ENCODE data around the gene NDST4.

The NDST4 gene

DNA sequence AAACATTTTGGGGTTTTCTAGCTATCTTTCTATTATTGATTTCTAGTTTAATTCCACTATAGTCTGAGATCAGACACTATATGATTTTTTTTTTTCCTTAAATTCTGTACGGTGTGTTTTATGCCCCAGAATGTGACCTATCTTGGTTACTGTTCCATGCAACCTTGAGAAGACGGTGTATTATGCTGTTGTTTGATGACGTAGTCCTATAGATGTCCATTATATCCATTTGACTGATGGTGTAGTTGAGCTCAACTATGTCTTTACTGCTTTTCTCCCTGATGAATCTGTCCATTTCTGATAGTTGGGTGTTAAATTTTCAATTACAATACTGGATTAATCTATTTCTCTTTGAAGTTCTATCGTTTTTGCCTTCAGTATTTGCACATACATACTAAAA lies 212.5 kb downstream of the NDST4 start:
- no peak for DNase-seq

DNA sequence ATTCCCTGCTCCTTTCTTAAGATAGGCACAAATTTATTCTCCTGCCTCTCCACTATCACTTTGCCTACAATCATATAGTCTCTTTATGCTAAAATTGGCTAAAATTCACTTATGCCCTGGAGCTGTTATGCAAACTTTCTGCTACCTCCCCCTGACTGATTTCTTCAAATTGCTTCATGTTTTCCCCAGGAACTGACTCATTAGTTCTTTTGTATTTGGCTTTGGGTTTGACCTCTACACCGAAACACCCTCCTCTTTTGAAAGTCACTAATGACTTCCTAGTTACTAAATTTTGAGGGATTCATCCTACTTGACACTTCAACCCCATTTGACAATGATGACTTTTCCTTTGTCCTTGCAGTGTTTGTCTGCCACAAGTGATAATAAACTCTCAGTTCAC lies 222.6 kb downstream of the NDST4 start:
- peak; percentile 21 for DNase-seq

DNA sequence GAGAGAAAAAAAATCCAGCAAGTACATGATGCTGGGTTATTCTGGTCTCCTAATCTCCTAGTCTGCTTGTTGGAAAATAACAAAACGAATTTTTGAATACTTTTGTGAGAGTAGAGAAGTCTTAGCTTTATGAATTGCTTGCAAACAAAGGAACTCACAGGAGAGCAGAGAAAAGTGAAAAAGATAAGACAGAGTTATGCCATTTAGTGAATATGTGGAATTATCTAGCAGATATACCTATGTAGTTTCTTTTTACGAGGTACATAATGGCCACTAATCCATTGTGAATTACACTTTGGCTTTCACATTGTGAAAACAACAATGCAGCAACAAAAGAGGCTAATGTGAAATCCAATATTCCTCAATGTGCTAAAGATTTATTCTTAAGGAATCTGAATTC lies 226.7 kb downstream of the NDST4 start:
- DNase-seq, result no peak

DNA sequence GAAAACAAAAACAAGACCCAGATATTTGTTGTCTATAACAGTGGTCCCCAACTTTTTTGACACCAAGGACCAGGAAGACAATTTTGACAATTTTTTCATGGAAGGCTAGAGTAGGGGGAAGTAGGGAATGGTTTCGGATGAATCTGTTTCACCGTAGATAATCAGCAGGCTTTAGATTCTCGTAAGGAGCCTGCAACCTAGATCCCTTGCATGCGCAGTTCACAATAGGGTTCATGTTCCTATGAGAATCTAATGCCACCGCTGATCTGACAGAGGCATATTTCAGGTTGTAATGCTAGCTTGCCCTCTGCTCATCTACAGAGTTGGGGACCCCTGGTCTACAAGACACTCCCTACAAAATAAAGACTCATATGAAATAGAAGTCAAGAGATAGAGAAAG lies 229.8 kb downstream of the NDST4 start:
- no peak for DNase-seq

DNA sequence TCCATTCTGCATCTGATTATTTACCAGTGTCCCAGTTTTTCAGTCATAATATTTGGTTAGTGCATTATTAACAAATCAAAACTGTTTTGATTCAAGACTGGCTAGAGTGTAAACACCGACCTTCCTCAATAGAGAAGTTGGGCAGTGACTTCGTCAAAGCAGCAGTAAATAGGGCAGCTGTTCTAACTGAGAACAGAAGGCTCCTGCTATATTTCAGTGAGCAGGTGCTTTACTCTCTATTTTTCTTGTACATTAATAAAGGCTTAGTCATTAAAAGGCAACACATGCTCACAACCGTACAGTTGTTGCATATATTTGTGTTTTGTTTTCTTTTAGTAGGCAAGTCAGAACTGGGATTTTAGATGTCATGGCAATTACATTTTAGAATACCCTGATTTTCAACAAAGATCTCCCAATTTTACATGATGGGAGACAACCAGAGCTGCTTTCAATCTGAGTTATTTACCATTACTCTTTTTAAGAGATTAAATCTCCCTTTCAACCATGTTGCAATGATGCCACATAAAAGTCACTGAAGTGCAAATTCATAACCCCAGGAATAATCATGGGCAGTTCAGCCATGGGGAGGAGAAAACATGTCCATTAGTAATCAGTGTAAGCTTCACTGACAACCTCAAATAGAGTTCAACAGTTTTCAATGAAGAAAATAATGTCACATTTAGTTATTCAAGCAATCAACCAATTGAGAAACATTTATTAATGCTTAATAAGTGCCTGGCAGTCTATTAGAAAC lies 233.3 kb downstream of the NDST4 start:
- peak; percentile 72 for DNase-seq

DNA sequence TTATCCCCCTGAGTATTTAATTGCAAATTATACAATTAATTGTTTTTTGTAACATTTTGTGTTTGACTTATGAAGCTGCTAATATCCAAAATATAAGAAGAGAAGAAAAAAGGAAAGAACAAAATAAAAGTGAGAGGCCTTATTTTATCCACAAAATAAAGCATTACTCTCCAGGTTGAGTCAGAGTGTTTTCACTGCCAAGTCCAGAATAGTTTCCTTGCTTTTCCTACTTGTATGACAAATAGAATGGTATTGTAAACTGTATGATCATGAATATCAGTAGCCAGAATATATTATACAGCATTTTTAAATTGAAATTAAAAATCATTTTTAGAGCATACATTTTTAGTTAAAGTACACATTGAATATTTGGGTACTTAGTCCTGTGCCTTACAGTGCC lies 237.8 kb downstream of the NDST4 start:
- DNase-seq, result no peak

DNA sequence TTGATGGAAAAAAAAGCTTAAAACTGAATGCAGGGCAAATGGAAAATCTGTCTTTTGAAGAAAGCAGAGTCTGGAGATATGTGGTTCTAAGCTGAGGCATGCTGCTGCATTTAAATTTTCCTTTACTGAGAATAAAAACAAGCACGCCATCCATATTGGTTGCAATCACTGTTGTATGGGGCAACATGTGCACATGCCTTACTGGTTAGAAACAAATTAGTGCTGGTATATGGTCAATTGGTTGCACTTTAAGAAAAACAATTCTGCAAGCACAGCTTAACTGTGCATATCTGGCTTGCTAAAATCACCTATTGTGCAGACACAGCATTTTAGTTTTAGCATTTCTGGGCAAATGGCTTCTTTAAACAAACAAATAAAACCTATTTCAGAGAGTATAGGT lies 239.1 kb downstream of the NDST4 start:
- DNase-seq, result no peak

DNA sequence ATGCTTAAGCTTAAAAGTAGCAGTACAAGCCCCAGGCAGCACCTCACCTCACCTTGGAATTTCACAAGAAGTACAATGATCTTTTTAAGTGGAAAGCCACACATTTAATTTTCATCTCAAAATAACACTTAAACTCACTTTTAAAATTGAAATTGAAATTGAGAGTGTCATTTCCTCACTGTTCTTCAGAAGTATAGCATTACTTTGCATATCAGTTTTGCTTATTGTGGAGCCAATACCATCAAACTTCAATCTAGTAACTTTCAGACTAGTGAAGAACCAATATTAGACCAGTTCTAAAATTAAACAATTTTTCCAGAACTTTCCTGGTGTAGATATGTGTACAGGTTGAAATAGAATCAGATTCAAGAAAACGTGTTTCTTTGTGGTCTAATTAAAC lies 242.4 kb downstream of the NDST4 start:
- no peak for DNase-seq

DNA sequence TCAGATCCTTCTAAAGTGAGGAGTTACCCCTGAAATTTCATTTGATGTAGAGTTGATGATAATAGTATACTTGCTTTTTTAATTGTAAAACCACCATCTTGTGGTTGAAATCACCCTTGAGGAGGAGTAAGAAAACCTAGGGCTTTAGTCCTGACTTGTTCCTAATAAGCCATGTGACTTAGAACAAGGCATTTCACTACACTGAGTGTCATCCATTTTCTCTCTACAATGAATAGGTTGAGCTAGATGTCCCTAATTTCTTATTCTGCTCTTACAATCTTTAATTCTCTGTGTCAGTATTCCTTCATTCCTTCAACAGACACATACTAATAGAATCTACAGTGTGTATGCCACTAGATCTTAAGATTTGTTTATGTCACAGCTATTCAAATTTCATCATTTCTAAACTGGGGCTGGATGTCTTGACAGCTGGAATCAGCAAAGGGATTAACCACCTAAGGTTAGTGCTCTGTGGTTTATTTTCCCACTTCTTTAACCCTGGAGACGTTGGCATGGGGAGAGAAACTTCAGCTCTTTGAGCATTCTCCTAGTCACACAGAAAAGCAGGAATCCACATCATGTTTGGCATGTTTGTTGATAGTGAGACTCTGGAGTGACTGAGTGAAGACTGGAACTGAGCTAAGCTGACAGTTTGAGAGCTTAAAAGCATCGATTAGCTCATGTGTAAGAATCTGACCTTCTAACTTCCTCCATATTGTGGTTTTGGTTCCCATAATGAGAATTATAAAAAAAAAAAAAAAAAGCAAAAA lies 246.3 kb downstream of the NDST4 start:
- no peak for DNase-seq

DNA sequence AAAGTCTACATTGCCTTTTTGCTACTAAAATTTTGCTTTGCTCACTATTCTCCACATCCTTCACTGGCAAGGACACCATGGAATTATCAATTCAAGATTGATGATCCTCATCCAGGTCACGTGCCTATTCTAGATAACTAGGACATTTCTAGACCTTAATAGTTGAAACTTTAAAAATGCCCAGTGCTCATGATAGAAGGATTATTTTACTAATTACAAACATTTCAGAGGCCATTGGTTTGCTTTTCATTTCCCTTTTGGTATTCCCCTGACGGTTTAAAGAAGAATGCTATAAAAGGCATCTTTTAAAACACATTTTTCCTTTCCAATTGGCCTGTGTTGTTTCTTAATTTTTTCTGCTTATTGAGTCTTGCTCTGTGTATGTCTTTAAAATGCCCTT lies 249.4 kb downstream of the NDST4 start:
- no peak for DNase-seq

DNA sequence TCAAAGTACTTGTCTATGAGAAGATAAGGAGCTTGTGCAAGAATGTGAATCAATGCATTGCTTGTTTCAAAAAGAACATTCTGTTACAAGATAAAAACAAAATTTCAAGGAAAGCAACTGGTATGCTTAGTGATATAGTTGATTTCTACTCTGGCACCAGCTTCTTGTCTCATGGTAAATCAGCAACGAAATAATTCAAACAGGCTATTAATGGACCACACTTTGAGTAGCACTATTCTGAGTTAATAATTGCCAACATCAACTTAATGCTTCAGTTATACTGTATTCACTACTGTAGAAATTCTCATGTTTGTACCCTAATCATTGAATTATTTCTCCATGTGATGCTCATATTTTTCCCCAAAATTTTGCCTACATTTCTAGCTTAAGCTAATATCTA lies 252.6 kb downstream of the NDST4 start:
- no peak for DNase-seq

DNA sequence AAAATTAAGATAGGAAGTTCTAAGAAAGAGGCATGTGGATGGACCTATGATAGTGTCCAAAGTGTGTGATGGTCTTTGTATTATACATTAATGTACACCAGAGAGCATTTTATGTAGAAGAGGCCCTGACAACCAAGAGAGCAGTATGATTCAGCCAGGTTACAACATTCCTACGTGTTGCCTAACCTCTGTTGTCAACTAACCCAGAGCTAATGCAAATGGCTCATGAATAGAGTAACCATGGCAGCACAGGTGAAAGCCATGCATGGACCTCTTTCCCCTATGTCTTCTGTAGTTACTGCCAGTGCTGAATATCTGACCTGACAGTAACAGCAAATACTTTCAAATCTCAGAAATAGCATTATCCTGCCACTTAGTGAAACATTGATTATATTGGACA lies 255.6 kb downstream of the NDST4 start:
- no peak for DNase-seq

DNA sequence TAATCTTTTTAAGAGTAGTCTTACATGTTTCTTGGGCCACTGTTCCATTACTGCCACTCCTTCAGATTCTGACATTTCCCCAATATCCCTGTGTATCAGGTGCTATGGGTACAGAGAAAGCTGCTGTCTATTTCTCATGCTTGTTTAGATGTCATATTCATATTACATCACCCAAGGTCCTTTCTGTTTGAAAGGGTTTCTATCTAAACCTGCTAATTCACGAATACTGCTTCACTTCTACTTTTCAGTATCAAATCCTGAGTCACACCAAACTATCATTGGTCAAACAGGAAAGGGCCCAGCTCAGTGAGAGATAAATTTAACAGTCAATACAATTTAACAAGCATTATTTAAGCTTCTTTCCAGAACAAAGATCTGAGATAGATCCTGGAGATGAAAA lies 273.4 kb downstream of the NDST4 start:
- no peak for DNase-seq

DNA sequence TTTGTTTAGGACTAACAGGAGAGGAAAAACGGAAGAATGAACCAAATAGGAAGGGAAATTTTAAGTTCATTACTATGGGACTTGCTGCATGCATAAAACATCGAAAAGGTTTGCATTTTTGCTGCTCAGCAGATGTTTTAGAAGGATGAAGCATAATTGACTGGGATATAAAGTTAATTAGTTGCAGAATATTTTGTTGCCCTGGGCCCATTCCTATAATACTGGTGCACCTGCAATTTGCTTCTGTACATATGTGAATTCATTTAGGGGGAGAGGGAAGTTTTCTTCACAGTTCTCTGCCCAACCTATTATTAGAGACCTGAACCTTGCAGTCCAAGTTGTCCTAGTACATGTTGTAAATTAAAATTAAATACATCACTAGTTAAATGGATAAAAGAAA lies 282.8 kb downstream of the NDST4 start:
- DNase-seq, result no peak

DNA sequence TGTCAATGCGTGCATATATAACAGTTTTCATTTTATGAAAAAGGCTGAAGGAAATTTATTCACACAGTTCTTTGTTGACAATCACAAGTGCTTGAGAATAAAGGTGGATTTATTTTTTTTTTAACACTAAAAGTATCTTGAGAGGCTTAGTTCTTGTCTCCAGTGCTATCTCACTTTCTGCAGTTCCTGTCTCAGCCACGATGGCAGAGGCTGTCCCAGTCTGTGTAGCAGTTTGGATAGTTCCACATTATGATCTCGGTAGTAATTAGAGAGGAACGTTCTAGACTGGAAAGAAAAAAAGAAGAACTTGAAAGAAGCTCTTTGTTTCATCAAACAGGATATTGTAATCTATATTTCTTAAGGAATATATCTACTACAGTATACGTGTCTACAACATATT lies 285.8 kb downstream of the NDST4 start:
- no peak for DNase-seq

DNA sequence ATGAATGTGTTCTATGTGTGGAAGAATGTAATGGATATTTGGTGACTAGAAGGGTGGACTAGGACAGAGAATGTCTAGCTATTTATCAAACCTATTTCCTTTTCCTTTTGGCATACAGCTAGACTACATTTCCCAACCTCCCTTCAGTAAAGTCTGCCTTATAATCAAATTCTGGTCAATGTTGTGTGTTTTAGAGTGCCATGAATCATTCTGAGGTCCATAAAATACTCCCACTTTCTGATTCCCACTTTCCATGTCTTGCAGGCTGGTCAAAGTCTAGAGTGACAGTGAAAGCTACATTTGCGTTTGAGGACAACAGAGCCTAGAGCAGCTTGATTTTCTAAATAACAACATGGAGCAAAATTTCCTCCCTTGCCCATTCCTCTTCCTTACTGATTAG lies 297.7 kb downstream of the NDST4 start:
- DNase-seq, result no peak

DNA sequence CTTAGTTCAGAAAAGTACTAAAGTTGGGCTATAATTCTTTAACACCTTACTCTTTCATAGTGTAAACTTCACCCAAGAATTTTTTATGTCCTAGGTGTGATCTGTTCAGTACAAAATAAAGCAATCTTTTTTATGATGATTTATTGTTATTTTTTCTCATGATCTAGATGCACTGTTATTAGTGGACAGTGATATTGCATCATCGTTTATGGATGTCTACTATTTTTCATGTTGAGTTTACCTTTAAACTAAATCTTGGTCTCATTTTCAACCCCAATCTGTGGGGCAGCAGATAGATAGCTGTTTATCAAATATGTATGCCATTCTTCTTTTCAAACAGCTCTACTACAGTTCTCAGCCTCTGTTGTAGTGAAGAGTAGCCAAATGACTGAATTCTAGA lies 299.5 kb downstream of the NDST4 start:
- DNase-seq, result no peak

DNA sequence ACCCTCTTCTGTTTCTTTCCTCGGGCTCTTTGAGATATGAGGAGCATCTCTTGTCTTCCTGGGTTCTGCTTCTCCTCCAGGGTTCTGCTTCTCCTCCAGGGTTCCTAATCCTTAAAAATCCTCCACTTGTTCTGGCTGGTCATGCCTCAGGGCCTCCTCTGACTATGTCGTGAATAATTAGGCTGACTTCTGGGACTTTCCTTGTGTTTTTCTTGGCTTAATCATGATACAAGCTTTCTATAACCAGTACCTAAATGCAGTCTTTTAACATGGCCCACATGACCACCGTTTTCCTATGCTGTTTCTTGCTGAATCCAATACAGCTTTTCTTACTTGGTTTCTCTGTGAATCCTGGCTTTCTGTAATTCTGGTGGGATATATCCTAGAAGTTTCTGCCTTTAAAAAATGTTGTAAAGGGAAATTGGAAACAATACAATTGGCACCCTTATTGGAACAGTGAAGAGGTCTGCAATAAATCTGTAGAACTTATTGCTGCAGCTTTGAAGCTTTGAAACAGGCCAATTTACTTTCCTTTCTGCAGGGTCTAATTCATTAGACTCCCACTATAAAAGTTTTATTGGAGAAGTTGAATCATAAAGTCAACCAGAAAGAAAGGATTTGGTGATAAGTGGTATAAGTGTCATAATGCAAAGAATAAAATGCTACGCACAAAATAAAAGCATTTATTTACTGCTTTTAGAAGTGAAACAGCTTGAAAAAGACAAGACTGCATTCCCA lies 301.7 kb downstream of the NDST4 start:
- no peak for DNase-seq

DNA sequence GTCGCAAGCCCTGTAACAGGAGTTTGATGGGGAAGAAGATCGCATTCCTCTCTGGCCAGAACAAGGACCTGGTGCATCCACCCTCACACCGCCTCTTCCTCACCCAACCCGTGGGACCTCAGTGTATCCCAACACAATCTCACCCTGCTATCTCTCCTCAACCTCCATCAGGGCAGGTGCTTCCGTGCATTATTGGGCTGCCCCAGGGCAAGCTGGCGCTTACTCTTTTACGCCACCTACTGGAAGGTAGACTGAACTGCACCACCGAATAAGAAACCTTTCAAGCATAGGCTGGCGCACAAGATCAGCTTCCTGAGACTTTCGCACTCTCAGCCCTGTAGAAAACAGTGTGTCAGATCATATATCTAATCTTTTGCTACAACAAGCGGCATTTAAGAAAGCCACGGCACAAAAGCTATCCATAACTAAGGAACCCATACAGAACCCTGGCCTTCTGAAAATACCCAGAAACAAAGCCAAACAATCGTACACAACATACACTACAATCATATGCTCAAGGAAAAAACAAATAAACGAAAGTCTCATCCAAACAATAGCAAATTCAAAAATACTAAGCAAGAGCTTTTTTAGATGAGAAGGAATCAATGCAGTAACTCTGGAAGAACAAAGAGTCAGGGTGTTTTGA lies 305.5 kb downstream of the NDST4 start:
- DNase-seq, result peak; percentile 50

DNA sequence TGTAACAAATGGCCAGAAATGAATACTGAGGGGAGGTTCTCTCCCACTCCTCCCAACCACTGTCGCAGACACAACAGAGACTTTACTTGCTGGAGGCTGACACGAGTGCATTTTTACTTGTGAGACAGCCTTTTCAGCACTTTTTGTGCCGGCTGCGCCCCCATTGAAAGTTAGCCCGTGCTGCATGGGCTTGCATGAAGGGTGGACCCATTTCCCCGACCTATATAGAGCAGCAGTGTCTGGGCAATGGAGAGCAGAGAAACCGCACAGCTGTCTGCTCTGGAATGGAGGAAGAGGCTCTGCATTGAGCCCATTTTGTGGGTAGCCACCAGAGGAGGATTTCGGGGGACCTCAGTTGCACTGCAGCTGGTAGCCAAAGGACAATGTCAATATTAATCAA lies 306.1 kb downstream of the NDST4 start:
- DNase-seq, result no peak

DNA sequence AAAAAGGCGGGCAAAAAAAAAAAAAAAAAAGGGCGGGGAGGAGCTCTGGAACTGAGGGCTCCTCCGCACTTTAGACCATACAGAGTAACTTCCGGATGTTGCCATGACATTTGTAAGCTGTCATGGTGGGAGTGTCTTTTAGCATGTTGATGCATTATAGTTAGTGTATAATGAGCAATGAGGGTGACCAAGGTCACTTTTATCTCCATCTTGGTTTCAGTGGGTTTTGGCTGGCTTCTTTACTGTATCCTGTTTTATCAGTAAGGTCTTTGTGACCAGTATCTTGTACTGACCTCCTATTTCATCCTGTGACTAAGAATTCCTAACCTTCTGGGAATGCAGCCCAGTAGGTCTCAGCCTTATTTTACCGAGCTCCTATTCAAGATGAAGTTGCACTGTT lies 321.4 kb downstream of the NDST4 start:
- DNase-seq, result no peak

DNA sequence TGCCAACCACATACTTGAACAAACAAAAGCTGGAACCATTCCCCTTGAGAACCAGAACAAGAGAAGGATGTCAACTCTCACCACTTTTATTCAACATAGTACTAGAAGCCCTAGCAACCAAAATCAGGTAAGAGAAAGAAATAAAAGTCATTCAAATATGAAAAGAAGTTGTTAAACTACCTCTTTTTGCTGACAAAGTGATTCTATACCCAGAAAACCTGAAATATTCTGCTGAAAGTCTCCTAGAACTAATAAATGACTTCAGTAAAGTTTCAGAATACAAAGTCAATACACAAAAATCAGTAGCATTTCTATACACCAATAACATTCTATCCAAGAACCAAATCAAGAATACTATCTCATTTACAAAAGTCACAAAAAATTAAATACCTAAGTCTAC lies 327.9 kb downstream of the NDST4 start:
- no peak for DNase-seq

DNA sequence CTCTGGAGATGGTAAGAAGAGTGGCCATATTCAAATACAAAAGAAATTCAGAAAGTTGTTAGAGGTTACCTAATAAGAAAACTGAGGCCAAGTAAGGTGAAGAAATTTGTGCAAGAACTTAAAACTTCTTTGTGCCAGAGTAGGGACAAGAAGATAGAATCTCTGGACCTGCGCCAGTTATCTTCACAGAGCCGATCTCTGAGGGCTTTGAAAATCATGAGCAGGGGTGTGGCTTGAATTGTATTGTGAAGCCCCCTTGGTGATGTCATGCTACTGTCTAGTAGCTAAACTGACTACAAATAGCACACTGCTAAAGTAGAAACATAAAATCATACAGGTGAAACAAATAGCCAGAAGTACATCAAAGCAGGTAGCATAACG lies 330.2 kb downstream of the NDST4 start:
- DNase-seq, result peak; percentile 54

All from NCI-H69 (cell line).